Mesendoderm (in vitro differentiated cells): Measurements from ENCODE around the gene SIRPB2.

Experiments
- DNase-seq: peaks from one replicate; pipeline ENCODE4 v3.0.0; 2013
- H2AK5ac ChIP-seq: 2 replicates; pipeline ENCODE4 v1.6.1; 2013; ENCODE audit warnings: low read length, inconsistent platforms
- H2BK120ac ChIP-seq: 2 replicates; pipeline ENCODE4 v1.6.1; 2013; ENCODE audit warnings: low read depth, mild to moderate bottlenecking, low read length, moderate library complexity, mixed read lengths
- H2BK15ac ChIP-seq: replicated peaks from 2 replicates; pipeline ENCODE4 v1.6.1; 2013; ENCODE audit warnings: low read depth, mild to moderate bottlenecking, moderate library complexity
- H2BK5ac ChIP-seq: 2 replicates; pipeline ENCODE4 v1.6.1; 2013; ENCODE audit warnings: low read length, inconsistent platforms
- H3K18ac ChIP-seq: 2 replicates; pipeline ENCODE4 v1.6.1; 2013; ENCODE audit warnings: mild to moderate bottlenecking, low read length, mixed read lengths
- H3K23ac ChIP-seq: one replicate; pipeline ENCODE4 v1.6.1; 2013; ENCODE audit warnings: low read length
- H3K27ac ChIP-seq: 2 replicates; pipeline ENCODE4 v1.5.1; 2013; ENCODE audit warnings: low read depth, mild to moderate bottlenecking, inconsistent platforms, low read length, moderate library complexity
- H3K27me3 ChIP-seq: 2 replicates; pipeline ENCODE4 v1.6.1; 2013; ENCODE audit warnings: low read length, control low read depth, mild to moderate bottlenecking, inconsistent platforms; ENCODE audit not compliant: insufficient read depth, poor library complexity
- H3K36me3 ChIP-seq: 2 replicates; pipeline ENCODE4 v1.6.1; 2013; ENCODE audit warnings: low read length, inconsistent platforms; ENCODE audit not compliant: control insufficient read depth, insufficient read depth
- H3K4ac ChIP-seq: one replicate; pipeline ENCODE4 v1.6.1; 2013; ENCODE audit warnings: low read depth, mild to moderate bottlenecking, low read length, moderate library complexity
- H3K4me1 ChIP-seq: 2 replicates; pipeline ENCODE4 v1.6.1; 2013; ENCODE audit warnings: low read depth, low read length, inconsistent platforms; ENCODE audit not compliant: control insufficient read depth
- H3K4me2 ChIP-seq: 2 replicates; pipeline ENCODE4 v1.6.1; 2013; ENCODE audit warnings: low read length
- H3K4me3 ChIP-seq: 2 replicates; pipeline ENCODE4 v1.5.1; 2013; ENCODE audit warnings: mild to moderate bottlenecking, low read length
- H3K56ac ChIP-seq: one replicate; pipeline ENCODE4 v1.6.1; 2013; ENCODE audit warnings: low read length
- H3K79me1 ChIP-seq: 2 replicates; pipeline ENCODE4 v1.6.1; 2013; ENCODE audit warnings: low read length, inconsistent platforms
- H3K79me2 ChIP-seq: 2 replicates; pipeline ENCODE4 v1.6.1; 2013; ENCODE audit warnings: mild to moderate bottlenecking, low read length; ENCODE audit not compliant: control insufficient read depth, insufficient read depth
- H3K9ac ChIP-seq: 2 replicates; pipeline ENCODE4 v1.6.1; 2013; ENCODE audit warnings: low read length, inconsistent platforms
- H4K5ac ChIP-seq: one replicate; pipeline ENCODE4 v1.6.1; 2013; ENCODE audit warnings: low read length
- H4K8ac ChIP-seq: one replicate; pipeline ENCODE4 v1.6.1; 2013; ENCODE audit warnings: low read depth, mild to moderate bottlenecking, control low read depth, low read length, moderate library complexity
- WGBS: extraction: QIAGEN DNeasy Blood & Tissue Kit; methylation state at CpG from one replicate; pipeline ENCODE4 v1.1.7; 2013; ENCODE audit warnings: low lambda C conversion rate, missing lambda C conversion rate; ENCODE audit not compliant: insufficient coverage; ENCODE audit errors: extremely low coverage; 5-methylcytosine and 5-hydroxymethylcytosine counted together

Gene SIRPB2

GRCh38 chr20:1474325-1474724, 16.9 kb downstream of the SIRPB2 start:
- Histone ChIP-seq H3K23ac (no peak overlapping the region), H4K8ac (no peak overlapping the region), H3K56ac (no peak overlapping the region), H3K4me1 (peaks cover 2% of the 10 kb centered on the region), H3K27me3 (no peaks in the 10 kb centered on the region), H4K5ac (no peak overlapping the region), H3K4ac (no peak overlapping the region), H2AK5ac (no peak overlapping the region), H2BK120ac (no peak overlapping the region), H3K27ac (no peak overlapping the region), H3K79me1 (no peaks in the 10 kb centered on the region), H3K18ac (no peak overlapping the region), H3K79me2 (no peaks in the 10 kb centered on the region), H3K4me2 (no peak overlapping the region), H2BK5ac (no peak overlapping the region), H3K4me3 (no peak overlapping the region), H3K36me3 (no peaks in the 10 kb centered on the region), H2BK15ac (no peak overlapping the region), H3K9ac (no peak overlapping the region)
- no peak for DNase-seq
- no CpG with 5 or more reads among the region's 8 CpGs for WGBS

GRCh38 chr20:1473246-1474220, 17.7 kb downstream of the SIRPB2 start:
- Histone ChIP-seq H2BK120ac (no peak overlapping the region), H3K56ac (no peak overlapping the region), H4K5ac (no peak overlapping the region), H3K23ac (no peak overlapping the region), H4K8ac (no peak overlapping the region), H3K4me1 (peaks cover 2% of the 10 kb centered on the region), H3K18ac (no peak overlapping the region), H3K79me1 (no peaks in the 10 kb centered on the region), H3K4me3 (no peak overlapping the region), H3K36me3 (no peaks in the 10 kb centered on the region), H3K9ac (no peak overlapping the region), H3K27ac (no peak overlapping the region), H3K27me3 (no peaks in the 10 kb centered on the region), H3K79me2 (no peaks in the 10 kb centered on the region), H3K4me2 (no peak overlapping the region), H3K4ac (no peak overlapping the region), H2AK5ac (no peak overlapping the region), H2BK5ac (no peak overlapping the region), H2BK15ac (no peak overlapping the region)
- DNase-seq, result no peak
- WGBS, result no CpG with 5 or more reads among the region's 13 CpGs

GRCh38 chr20:1472556-1473245, 18.5 kb downstream of the SIRPB2 start:
- Histone ChIP-seq H4K5ac (no peak overlapping the region), H3K9ac (no peak overlapping the region), H2AK5ac (no peak overlapping the region), H3K27me3 (no peaks in the 10 kb centered on the region), H3K4ac (no peak overlapping the region), H3K23ac (no peak overlapping the region), H3K79me1 (no peaks in the 10 kb centered on the region), H3K79me2 (no peaks in the 10 kb centered on the region), H3K4me3 (no peak overlapping the region), H3K56ac (no peak overlapping the region), H3K4me1 (peaks cover 2% of the 10 kb centered on the region), H3K36me3 (no peaks in the 10 kb centered on the region), H2BK15ac (no peak overlapping the region), H3K18ac (no peak overlapping the region), H3K4me2 (no peak overlapping the region), H2BK120ac (no peak overlapping the region), H2BK5ac (no peak overlapping the region), H4K8ac (no peak overlapping the region), H3K27ac (no peak overlapping the region)
- no CpG with 5 or more reads among the region's 9 CpGs for WGBS
- DNase-seq, result no peak

- Histone ChIP-seq H2AK5ac (no peak overlapping the region), H3K4ac (no peak overlapping the region), H3K4me1 (peaks cover 2% of the 10 kb centered on the region), H3K27me3 (no peaks in the 10 kb centered on the region), H3K4me3 (no peak overlapping the region), H4K5ac (no peak overlapping the region), H3K18ac (no peak overlapping the region), H2BK5ac (no peak overlapping the region), H3K4me2 (no peak overlapping the region), H2BK15ac (no peak overlapping the region), H3K79me2 (no peaks in the 10 kb centered on the region), H2BK120ac (no peak overlapping the region), H3K23ac (no peak overlapping the region), H3K9ac (no peak overlapping the region), H3K36me3 (no peaks in the 10 kb centered on the region), H4K8ac (no peak overlapping the region), H3K79me1 (no peaks in the 10 kb centered on the region), H3K27ac (no peak overlapping the region), H3K56ac (no peak overlapping the region)
- WGBS, result no CpG with 5 or more reads among the region's 2 CpGs
- DNase-seq, result no peak
These were observed 20.0 kb downstream of the SIRPB2 start for GRCh38 chr20:1471242-1471641.

GRCh38 chr20:1469925-1470571, 21.2 kb downstream of the SIRPB2 start:
- H3K4me2 ChIP-seq, result no peak overlapping the region
- H3K36me3 ChIP-seq, result no peaks in the 10 kb centered on the region
- H3K4me3 ChIP-seq, result no peak overlapping the region
- no peak overlapping the region for H2BK15ac ChIP-seq
- peaks cover 11% of the 10 kb centered on the region for H3K79me2 ChIP-seq
- no peak overlapping the region for H2BK5ac ChIP-seq
- no peak overlapping the region for H3K23ac ChIP-seq
- no peak overlapping the region for H3K27ac ChIP-seq
- no peak overlapping the region for H4K8ac ChIP-seq
- H4K5ac ChIP-seq, result no peak overlapping the region
- H2BK120ac ChIP-seq, result no peak overlapping the region
- H3K4me1 ChIP-seq, result no peaks in the 10 kb centered on the region
- no peaks in the 10 kb centered on the region for H3K27me3 ChIP-seq
- WGBS, result no CpG with 5 or more reads among the region's 11 CpGs
- H3K4ac ChIP-seq, result no peak overlapping the region
- peaks cover 10% of the 10 kb centered on the region for H3K79me1 ChIP-seq
- no peak overlapping the region for H3K56ac ChIP-seq
- no peak overlapping the region for H2AK5ac ChIP-seq
- DNase-seq, result peak; percentile 91
- H3K18ac ChIP-seq, result no peak overlapping the region
- H3K9ac ChIP-seq, result no peak overlapping the region
